OCI-LY7 (cell line): ENCODE measurements around the gene STEAP3. TPM values are rescaled to one million over a fixed set of nuclear protein-coding genes. Genes with fewer than 3 reads are reported as not detected.

ENCODE experiments used
- BruUV-seq: library from RNA; stranded (reverse); fragments of 400-500 nt; replicated peaks from 2 replicates; lab custom pipeline; 2021; lab: Mats Ljungman, UMichigan
- CTCF ChIA-PET: fragments of 300-600 bp; sonication (Branson Sonifier 250); formaldehyde crosslinking; loops from one replicate; lab custom pipeline; 2022; ENCODE audit warnings: antibody characterized with exemption; ENCODE audit not compliant: unreplicated experiment; lab: Charles Lee
- POLR2A ChIA-PET: fragments of 300-600 bp; sonication (Branson Sonifier 250); formaldehyde crosslinking; loops from one replicate; lab custom pipeline; 2022; ENCODE audit warnings: antibody characterized with exemption; lab: Charles Lee
- DNase-seq: peaks from one replicate; pipeline ENCODE4 v3.0.0-alpha.2; 2015; ENCODE audit warnings: low spot score
- H2AFZ ChIP-seq: fragments of 200-600 bp; sonication (generic), shearing (Covaris generic); 2 replicates; pipeline ENCODE4 v1.6.1; 2014; ENCODE audit warnings: mild to moderate bottlenecking, antibody characterized with exemption, low read length, moderate library complexity
- H3K27ac ChIP-seq: fragments of 200-600 bp; sonication (generic); 2 replicates; pipeline ENCODE4 v1.5.1; 2014; ENCODE audit warnings: mixed run types, low read depth, mild to moderate bottlenecking, moderate library complexity, low read length, inconsistent platforms; ENCODE audit not compliant: poor library complexity, severe bottlenecking
- H3K36me3 ChIP-seq: fragments of 200-600 bp; sonication (generic); 2 replicates; pipeline ENCODE4 v1.6.1; 2014; ENCODE audit warnings: mild to moderate bottlenecking, antibody characterized with exemption, low read length, moderate library complexity, mixed read lengths; ENCODE audit not compliant: insufficient read depth
- H3K4me1 ChIP-seq: fragments of 200-600 bp; sonication (generic); 2 replicates; pipeline ENCODE4 v1.5.1; 2014; ENCODE audit warnings: mild to moderate bottlenecking, low read length; ENCODE audit not compliant: insufficient read depth, poor library complexity, severe bottlenecking
- H3K4me2 ChIP-seq: fragments of 200-600 bp; sonication (generic); 2 replicates; pipeline ENCODE4 v1.6.1; 2014; ENCODE audit warnings: mild to moderate bottlenecking, low read length
- H3K4me3 ChIP-seq: fragments of 200-600 bp; sonication (generic); 2 replicates; pipeline ENCODE4 v1.5.1; 2014; ENCODE audit warnings: mild to moderate bottlenecking, low read depth, low read length; ENCODE audit not compliant: poor library complexity, severe bottlenecking
- H3K79me2 ChIP-seq: fragments of 200-600 bp; sonication (generic); 2 replicates; pipeline ENCODE4 v1.6.1; 2016; ENCODE audit warnings: low read depth, mild to moderate bottlenecking, low read length, moderate library complexity, mixed read lengths; ENCODE audit not compliant: insufficient read depth
- H3K9me2 ChIP-seq: fragments of 200-600 bp; sonication (generic); 2 replicates; pipeline ENCODE4 v1.6.1; 2016; ENCODE audit warnings: mild to moderate bottlenecking, low read length, mixed read lengths; ENCODE audit not compliant: insufficient read depth
- H3K9me3 ChIP-seq: fragments of 200-600 bp; sonication (generic); 2 replicates; pipeline ENCODE4 v1.6.1; 2014; ENCODE audit warnings: mild to moderate bottlenecking, mixed run types, low read length, mixed read lengths
- H4K20me1 ChIP-seq: fragments of 200-600 bp; sonication (generic); 2 replicates; pipeline ENCODE4 v1.6.1; 2014; ENCODE audit warnings: mild to moderate bottlenecking, antibody characterized with exemption, low read length, moderate library complexity, mixed read lengths; ENCODE audit not compliant: insufficient read depth
- CTCF ChIP-seq: fragments of 200-600 bp; sonication (generic); conservative IDR thresholded peaks from 2 replicates; pipeline ENCODE4 v1.5.1; 2014; ENCODE audit warnings: mild to moderate bottlenecking, antibody characterized with exemption, low read length, moderate library complexity, mixed read lengths
- EZH2phosphoT487 ChIP-seq: fragments of 200-600 bp; sonication (generic); IDR thresholded peaks from 2 replicates; pipeline ENCODE4 v1.6.1; 2018; ENCODE audit warnings: low read depth, borderline replicate concordance, mild to moderate bottlenecking, mixed run types, antibody characterized with exemption, low read length, moderate library complexity, mixed read lengths
- intact Hi-C: fragments of 100-400 bp; cut with micrococcal nuclease; formaldehyde crosslinking; loops from one replicate; pipeline ENCODE4 v1.10.0; 2022; ENCODE audit not compliant: unreplicated experiment
- total RNA-seq, 2 experiments: library from RNA; depleted of rRNA in 1 of 2; stranded (reverse); fragments of >200 nt in 1 of 2; shearing (Covaris generic) in 1 of 2; gene quantifications; 2 replicates each; pipeline ENCODE4 v1.2.3, GENCODE V29; 2014 to 2022

STEAP3 gene
- total RNA-seq, 2 experiments from 2014 or later = not detected

GRCh38 chr2:119251652-119252051 is 28.0 kb downstream of the STEAP3 start:
- Histone ChIP-seq H3K4me2 (no peak overlapping the region), H2AFZ (no peak overlapping the region), H3K9me2 (no peaks in the 10 kb centered on the region), H4K20me1 (no peaks in the 10 kb centered on the region), H3K9me3 (no peaks in the 10 kb centered on the region), H3K27ac (no peak overlapping the region), H3K79me2 (no peaks in the 10 kb centered on the region), H3K36me3 (no peaks in the 10 kb centered on the region), H3K4me3 (no peak overlapping the region), H3K4me1 (no peaks in the 10 kb centered on the region)
- no peak for TF ChIP-seq CTCF
- no peak for TF ChIP-seq EZH2phosphoT487
- BruUV-seq = no TSS peak
- ChIA-PET POLR2A (no interaction called here), CTCF (no interaction called here)
- intact Hi-C loops = no loop called here
- DNase-seq = no peak

- H3K36me3 ChIP-seq = no peaks in the 10 kb centered on the region
- DNase-seq = no peak
- H3K9me3 ChIP-seq = no peaks in the 10 kb centered on the region
- intact Hi-C loops = no loop called here
- no peaks in the 10 kb centered on the region for H3K9me2 ChIP-seq
- BruUV-seq = no TSS peak
- H4K20me1 ChIP-seq = no peaks in the 10 kb centered on the region
- no peak overlapping the region for H2AFZ ChIP-seq
- CTCF ChIA-PET = no interaction called here
- H3K27ac ChIP-seq = no peak overlapping the region
- H3K4me1 ChIP-seq = no peaks in the 10 kb centered on the region
- H3K4me2 ChIP-seq = no peak overlapping the region
- TF ChIP-seq EZH2phosphoT487 (no peak), CTCF (no peak)
- no peaks in the 10 kb centered on the region for H3K79me2 ChIP-seq
- POLR2A ChIA-PET = interaction anchor here (0.6 to 0.9 kb wide), 3 partner anchors 38 to 398 kb away, joined by 3 read pairs; no protein-coding TSS in a partner anchor
- H3K4me3 ChIP-seq = no peak overlapping the region
These were observed 28.8 kb downstream of the STEAP3 start for GRCh38 chr2:119252186-119253113.
